Measurements from ENCODE around the gene TEN1. TPM values are rescaled to one million over a fixed set of nuclear protein-coding genes. Genes with fewer than 3 reads are reported as not detected.
A peak's percentile ranks its signal among the peaks of the same experiment; 100 is the strongest.

The TEN1 gene
- total RNA-seq, 3 donors from 2014 or later (not counting 1 experiment from before 2014, with no cell fraction given): 23.0 to 30.7 (median 24.3) TPM

GRCh38 chr17:76005263-76006149 lies 26.5 kb downstream of the TEN1 start:
- Mint-ChIP-seq H3K36me3 (no peaks in the 10 kb centered on the region), H3K27me3 (ENCODE audit: low read depth in 2 of 2) (no peaks in the 10 kb centered on the region), H3K4me1 (no peaks in the 10 kb centered on the region), H3K27ac (peak overlapping the region; percentile 7 to 36), H3K4me3 (no peak overlapping the region), H3K9me3 (no peaks in the 10 kb centered on the region)
- Histone ChIP-seq H3K4me3 (ENCODE audit: low read length) (no peak overlapping the region), H3K4me1 (ENCODE audit: control insufficient read depth, insufficient read depth, low read length) (no peaks in the 10 kb centered on the region), H3K36me3 (ENCODE audit: control insufficient read depth, insufficient read depth, low read length) (peaks cover 2% of the 10 kb centered on the region), H3K27ac (ENCODE audit: low read length) (no peak overlapping the region), H3K9me3 (ENCODE audit: control insufficient read depth, insufficient read depth, low read length) (no peaks in the 10 kb centered on the region), H3K27me3 (ENCODE audit: control insufficient read depth, insufficient read depth, low read length) (no peaks in the 10 kb centered on the region)
- peak; percentile 65 for TF ChIP-seq CTCF (IDR thresholded peaks at IDR 0.05)
- WGBS (ENCODE audit: insufficient coverage): 62% methylated on average over 16 of the region's 16 CpGs
- intact Hi-C loops (cut with micrococcal nuclease): loop anchor here (1.0 kb wide), 1 partner anchor 100 kb away; no protein-coding TSS in a partner anchor
- ATAC-seq: peak in 2 of 3 donors; percentile 66
- DNase-seq: peak; percentile 60 to 83

GRCh38 chr17:76007131-76007849 lies 28.2 kb downstream of the TEN1 start:
- DNase-seq: no peak
- H3K4me3 Mint-ChIP-seq: no peak overlapping the region
- no peaks in the 10 kb centered on the region for H3K27me3 Mint-ChIP-seq (ENCODE audit: low read depth in 2 of 2)
- no peaks in the 10 kb centered on the region for H3K27me3 ChIP-seq (ENCODE audit: control insufficient read depth, insufficient read depth, low read length)
- no peaks in the 10 kb centered on the region for H3K9me3 ChIP-seq (ENCODE audit: control insufficient read depth, insufficient read depth, low read length)
- intact Hi-C loops (cut with micrococcal nuclease): no loop called here
- no peaks in the 10 kb centered on the region for H3K36me3 ChIP-seq (ENCODE audit: control insufficient read depth, insufficient read depth, low read length)
- no peaks in the 10 kb centered on the region for H3K4me1 Mint-ChIP-seq
- H3K27ac Mint-ChIP-seq: no peak overlapping the region
- WGBS (ENCODE audit: insufficient coverage): 95% methylated on average over 39 of the region's 39 CpGs
- no peaks in the 10 kb centered on the region for H3K4me1 ChIP-seq (ENCODE audit: control insufficient read depth, insufficient read depth, low read length)
- H3K4me3 ChIP-seq (ENCODE audit: low read length): no peak overlapping the region
- H3K27ac ChIP-seq (ENCODE audit: low read length): no peak overlapping the region
- no peak for ATAC-seq
- no peaks in the 10 kb centered on the region for H3K9me3 Mint-ChIP-seq
- TF ChIP-seq CTCF (IDR thresholded peaks at IDR 0.05): no peak
- H3K36me3 Mint-ChIP-seq: no peaks in the 10 kb centered on the region

GRCh38 chr17:76007850-76008165 lies 28.8 kb downstream of the TEN1 start:
- intact Hi-C loops (cut with micrococcal nuclease): no loop called here
- DNase-seq: no peak
- no peaks in the 10 kb centered on the region for H3K9me3 ChIP-seq (ENCODE audit: control insufficient read depth, insufficient read depth, low read length)

More at GRCh38 chr17:76007850-76008165, 28.8 kb downstream of the TEN1 start:
- Mint-ChIP-seq H3K9me3 (no peaks in the 10 kb centered on the region), H3K27ac (no peak overlapping the region), H3K4me1 (no peaks in the 10 kb centered on the region), H3K36me3 (no peaks in the 10 kb centered on the region), H3K4me3 (no peak overlapping the region), H3K27me3 (ENCODE audit: low read depth in 2 of 2) (no peaks in the 10 kb centered on the region)
- H3K36me3 ChIP-seq (ENCODE audit: control insufficient read depth, insufficient read depth, low read length): no peaks in the 10 kb centered on the region
- H3K27ac ChIP-seq (ENCODE audit: low read length): no peak overlapping the region
- no peak overlapping the region for H3K4me3 ChIP-seq (ENCODE audit: low read length)
- WGBS (ENCODE audit: insufficient coverage): 95% methylated on average over 16 of the region's 16 CpGs
- no peaks in the 10 kb centered on the region for H3K4me1 ChIP-seq (ENCODE audit: control insufficient read depth, insufficient read depth, low read length)
- H3K27me3 ChIP-seq (ENCODE audit: control insufficient read depth, insufficient read depth, low read length): no peaks in the 10 kb centered on the region
- TF ChIP-seq CTCF (IDR thresholded peaks at IDR 0.05): no peak
- ATAC-seq: no peak
